Neural progenitor cell (in vitro differentiated cells): Measurements from ENCODE around the gene EXOSC10.

ENCODE experiments used
- CTCF ChIP-seq: fragments of 200-600 bp; sonication (generic); IDR thresholded peaks from 2 replicates; pipeline ENCODE4 v1.5.1; 2017; ENCODE audit warnings: antibody characterized with exemption, mild to moderate bottlenecking
- EZH2 ChIP-seq: fragments of 200-600 bp; sonication (generic); IDR thresholded peaks from 2 replicates; pipeline ENCODE4 v1.6.1; 2017; ENCODE audit warnings: antibody characterized with exemption, mild to moderate bottlenecking, moderate library complexity

DNA sequence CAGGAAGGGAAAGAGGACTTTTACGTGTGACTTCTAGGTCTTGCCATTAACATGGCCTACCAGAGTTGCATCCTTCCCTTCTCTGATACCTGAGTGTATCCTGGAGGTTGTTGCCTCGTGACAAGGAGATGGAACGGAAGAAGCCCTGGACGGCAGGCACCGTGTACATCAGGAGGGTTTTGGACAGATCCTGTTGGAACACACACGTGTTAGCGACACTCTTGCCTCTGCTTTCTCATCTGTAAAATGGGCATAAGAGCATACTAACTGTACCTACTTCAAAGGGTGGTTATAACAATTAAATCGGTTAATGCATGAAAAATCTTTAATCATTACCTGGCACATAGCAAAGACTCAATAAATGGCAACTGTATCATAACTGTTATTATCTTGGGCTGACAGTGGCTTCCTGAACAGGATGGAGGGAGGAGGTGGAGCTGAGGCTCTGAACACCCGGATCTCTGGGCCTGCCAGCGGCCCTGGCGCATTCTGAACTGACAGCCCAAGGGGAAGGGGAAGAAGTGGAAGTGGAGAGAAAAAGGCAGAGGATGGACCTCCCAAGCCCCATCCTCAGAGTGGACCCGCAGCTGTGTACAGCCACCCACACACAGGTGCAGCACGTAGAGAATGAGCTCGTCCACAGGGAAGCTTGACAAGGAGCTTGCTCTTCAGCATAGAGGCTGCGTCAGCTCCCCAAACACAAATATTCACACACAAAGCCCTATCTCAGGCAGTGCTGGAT, 30.2 kb upstream of the EXOSC10 start:
- no peak for TF ChIP-seq CTCF
- TF ChIP-seq EZH2: no peak
